ENCODE data around the gene DMXL1. TPM values are rescaled to one million over a fixed set of nuclear protein-coding genes. Genes with fewer than 3 reads are reported as not detected.
A peak's percentile ranks its signal among the peaks of the same experiment; 100 is the strongest.

The DMXL1 gene, protein sequence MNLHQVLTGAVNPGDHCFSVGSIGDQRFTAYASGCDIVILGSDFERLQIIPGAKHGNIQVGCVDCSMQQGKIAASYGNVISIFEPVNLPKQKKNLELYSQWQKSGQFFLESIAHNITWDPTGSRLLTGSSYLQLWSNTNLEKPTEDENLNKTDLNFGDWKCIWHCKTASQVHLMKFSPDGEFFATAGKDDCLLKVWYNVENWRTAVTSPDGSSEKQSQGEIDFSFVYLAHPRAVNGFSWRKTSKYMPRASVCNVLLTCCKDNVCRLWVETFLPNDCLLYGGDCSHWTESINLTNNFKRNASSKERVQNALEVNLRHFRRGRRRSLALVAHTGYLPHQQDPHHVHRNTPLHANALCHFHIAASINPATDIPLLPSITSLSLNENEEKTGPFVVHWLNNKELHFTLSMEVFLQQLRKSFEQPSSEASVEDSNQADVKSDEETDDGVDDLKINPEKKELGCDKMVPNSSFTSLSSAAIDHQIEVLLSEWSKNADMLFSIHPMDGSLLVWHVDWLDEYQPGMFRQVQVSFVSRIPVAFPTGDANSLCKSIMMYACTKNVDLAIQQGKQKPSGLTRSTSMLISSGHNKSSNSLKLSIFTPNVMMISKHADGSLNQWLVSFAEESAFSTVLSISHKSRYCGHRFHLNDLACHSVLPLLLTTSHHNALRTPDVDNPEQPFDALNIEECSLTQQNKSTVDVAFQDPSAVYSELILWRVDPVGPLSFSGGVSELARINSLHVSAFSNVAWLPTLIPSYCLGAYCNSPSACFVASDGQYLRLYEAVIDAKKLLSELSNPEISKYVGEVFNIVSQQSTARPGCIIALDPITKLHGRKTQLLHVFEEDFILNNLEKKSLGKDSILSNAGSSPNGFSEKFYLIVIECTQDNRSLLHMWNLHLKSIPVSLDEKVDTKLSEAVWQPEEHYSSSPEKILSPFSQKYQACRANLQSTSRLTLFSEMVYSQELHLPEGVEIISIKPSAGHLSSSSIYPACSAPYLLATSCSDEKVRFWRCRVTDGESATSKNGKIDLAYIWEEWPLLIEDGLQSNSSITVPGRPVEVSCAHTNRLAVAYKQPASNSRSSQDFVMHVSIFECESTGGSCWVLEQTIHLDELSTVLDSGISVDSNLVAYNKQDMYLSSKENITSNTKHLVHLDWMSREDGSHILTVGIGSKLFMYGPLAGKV (N-terminal part only)
- total RNA-seq (2014; rRNA removed; shearing (Covaris generic)) (40.5 and 41.7 TPM in 2 replicates), polyA plus RNA-seq (2016; fragmentation: Nextera tagmentation; extraction: Ambion mirVana) (28.3 and 28.4 TPM in 2 replicates)
- long read RNA-seq, partial matches to known transcripts = 6 of 7 reads
- long read RNA-seq, other reads (novel, unspliced or antisense) = 1 of 7 reads

DNA sequence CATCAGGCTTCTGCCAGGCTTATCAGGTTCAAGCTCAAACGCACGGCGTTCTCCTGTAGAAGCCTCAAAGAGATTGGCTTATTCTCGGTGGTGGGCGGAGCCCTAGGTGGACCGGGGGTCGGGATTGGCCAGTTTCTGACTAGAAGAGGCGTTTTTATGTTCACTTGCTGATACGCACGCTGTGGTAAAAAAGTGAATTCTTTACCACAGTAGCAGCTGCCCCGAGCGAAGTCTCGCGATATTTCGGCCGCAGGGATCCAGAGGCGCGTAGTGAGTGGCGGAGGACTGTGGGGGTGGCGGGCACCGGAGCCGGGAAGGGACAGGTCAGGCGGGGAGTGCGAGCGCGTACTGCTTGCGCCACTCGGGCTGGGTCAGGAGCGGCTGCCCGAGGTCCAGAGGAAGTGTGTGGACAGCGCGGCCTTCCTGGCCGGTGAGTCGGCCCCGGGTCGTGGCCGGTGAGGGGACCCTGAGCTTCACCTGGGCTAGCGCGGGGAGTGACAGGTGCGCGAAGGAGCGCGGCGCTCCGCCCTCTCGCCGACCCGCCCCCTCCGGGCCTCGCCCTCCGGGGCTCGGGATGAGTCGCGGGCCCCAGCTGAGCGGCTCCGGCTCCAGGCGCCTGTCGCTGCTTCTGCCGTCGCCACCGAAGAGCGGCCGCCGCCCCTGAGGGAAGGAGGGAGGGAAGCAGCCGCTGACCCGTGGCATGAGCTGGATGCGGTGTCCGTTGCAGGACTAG, at the start of gene DMXL1:
Gene DMXL1 (plus strand): TSS at position 260 of the 733 bp plus-strand sequence. CDS start 483 bp downstream, outside the sequence.
- H3F3A ChIP-seq (replicated peaks; ENCODE audit: low read depth) = 0 out of 2 replicates have a peak, but pooled peaks cover 5% of the 10 kb centered on the region
- Mint-ChIP-seq H3K4me3 (peak within 1 kb of the TSS; percentile 85), H3K27ac (peak within 1 kb of the TSS; percentile 97), H3K9me3 (no peaks in the 10 kb centered on the region; the same call in 2 of the 3 replicates), H3K4me1 (peaks cover 27% of the 10 kb centered on the region), H3K27me3 (ENCODE audit: insufficient read depth, low read depth, poor library complexity) (peaks cover 6% of the 10 kb centered on the region), H3K36me3 (ENCODE audit: low read depth) (no peaks in the 10 kb centered on the region)
- no peaks in the 10 kb centered on the region for H3K36me3 ChIP-seq (ENCODE audit: insufficient read depth)
- ATAC-seq (peak; percentile 86), DNase-seq (ENCODE audit: low spot score) (peak; percentile 100)
- peak within 1 kb of the TSS; percentile 92 for H3K4me2 ChIP-seq
- H3K9me2 ChIP-seq (ENCODE audit: insufficient read depth) = no peaks in the 10 kb centered on the region
- no peaks in the 10 kb centered on the region for H4K20me1 ChIP-seq (replicated peaks; ENCODE audit: insufficient read depth)
- peaks cover 53% of the 10 kb centered on the region for H3K79me2 ChIP-seq (replicated peaks; ENCODE audit: insufficient read depth)
- peak within 1 kb of the TSS; percentile 3; the same call in 1 of the 2 replicates for H2AFZ ChIP-seq
- peaks cover 31% of the 10 kb centered on the region for H3K4me1 ChIP-seq (ENCODE audit: insufficient read depth)
- H3K4me3 ChIP-seq = peak within 1 kb of the TSS; percentile 80
- no peaks in the 10 kb centered on the region for H3K27me3 ChIP-seq (ENCODE audit: insufficient read depth)
- TF ChIP-seq CREB1 (CRISPR knock-in tag; IDR thresholded peaks at IDR 0.05; ENCODE audit: low read depth) = peak; percentile 48
- TF ChIP-seq JUNB (IDR thresholded peaks at IDR 0.05; ENCODE audit: unreplicated experiment) = no peak
- TF ChIP-seq, protein P1, sequence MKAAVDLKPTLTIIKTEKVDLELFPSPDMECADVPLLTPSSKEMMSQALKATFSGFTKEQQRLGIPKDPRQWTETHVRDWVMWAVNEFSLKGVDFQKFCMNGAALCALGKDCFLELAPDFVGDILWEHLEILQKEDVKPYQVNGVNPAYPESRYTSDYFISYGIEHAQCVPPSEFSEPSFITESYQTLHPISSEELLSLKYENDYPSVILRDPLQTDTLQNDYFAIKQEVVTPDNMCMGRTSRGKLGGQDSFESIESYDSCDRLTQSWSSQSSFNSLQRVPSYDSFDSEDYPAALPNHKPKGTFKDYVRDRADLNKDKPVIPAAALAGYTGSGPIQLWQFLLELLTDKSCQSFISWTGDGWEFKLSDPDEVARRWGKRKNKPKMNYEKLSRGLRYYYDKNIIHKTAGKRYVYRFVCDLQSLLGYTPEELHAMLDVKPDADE (IDR thresholded peaks at IDR 0.05) = peak; percentile 45; the same call in 1 of the 2 replicates
- TF ChIP-seq EZH2phosphoT487 (IDR thresholded peaks at IDR 0.05; ENCODE audit: unreplicated experiment) = no peak
- TF ChIP-seq, protein P2, sequence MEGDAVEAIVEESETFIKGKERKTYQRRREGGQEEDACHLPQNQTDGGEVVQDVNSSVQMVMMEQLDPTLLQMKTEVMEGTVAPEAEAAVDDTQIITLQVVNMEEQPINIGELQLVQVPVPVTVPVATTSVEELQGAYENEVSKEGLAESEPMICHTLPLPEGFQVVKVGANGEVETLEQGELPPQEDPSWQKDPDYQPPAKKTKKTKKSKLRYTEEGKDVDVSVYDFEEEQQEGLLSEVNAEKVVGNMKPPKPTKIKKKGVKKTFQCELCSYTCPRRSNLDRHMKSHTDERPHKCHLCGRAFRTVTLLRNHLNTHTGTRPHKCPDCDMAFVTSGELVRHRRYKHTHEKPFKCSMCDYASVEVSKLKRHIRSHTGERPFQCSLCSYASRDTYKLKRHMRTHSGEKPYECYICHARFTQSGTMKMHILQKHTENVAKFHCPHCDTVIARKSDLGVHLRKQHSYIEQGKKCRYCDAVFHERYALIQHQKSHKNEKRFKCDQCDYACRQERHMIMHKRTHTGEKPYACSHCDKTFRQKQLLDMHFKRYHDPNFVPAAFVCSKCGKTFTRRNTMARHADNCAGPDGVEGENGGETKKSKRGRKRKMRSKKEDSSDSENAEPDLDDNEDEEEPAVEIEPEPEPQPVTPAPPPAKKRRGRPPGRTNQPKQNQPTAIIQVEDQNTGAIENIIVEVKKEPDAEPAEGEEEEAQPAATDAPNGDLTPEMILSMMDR (conservative IDR thresholded peaks at IDR 0.05; ENCODE audit: low read depth in 2 of 2) = no peak
- peak; percentile 84 for TF ChIP-seq POLR2AphosphoS5 (IDR thresholded peaks at IDR 0.05; ENCODE audit: low read depth)
- no peak for TF ChIP-seq ZNF114 (CRISPR knock-in tag; IDR thresholded peaks at IDR 0.05)
- no peak for TF ChIP-seq STAT1 (IDR thresholded peaks at IDR 0.05; ENCODE audit: unreplicated experiment)
- TF ChIP-seq, protein P3, sequence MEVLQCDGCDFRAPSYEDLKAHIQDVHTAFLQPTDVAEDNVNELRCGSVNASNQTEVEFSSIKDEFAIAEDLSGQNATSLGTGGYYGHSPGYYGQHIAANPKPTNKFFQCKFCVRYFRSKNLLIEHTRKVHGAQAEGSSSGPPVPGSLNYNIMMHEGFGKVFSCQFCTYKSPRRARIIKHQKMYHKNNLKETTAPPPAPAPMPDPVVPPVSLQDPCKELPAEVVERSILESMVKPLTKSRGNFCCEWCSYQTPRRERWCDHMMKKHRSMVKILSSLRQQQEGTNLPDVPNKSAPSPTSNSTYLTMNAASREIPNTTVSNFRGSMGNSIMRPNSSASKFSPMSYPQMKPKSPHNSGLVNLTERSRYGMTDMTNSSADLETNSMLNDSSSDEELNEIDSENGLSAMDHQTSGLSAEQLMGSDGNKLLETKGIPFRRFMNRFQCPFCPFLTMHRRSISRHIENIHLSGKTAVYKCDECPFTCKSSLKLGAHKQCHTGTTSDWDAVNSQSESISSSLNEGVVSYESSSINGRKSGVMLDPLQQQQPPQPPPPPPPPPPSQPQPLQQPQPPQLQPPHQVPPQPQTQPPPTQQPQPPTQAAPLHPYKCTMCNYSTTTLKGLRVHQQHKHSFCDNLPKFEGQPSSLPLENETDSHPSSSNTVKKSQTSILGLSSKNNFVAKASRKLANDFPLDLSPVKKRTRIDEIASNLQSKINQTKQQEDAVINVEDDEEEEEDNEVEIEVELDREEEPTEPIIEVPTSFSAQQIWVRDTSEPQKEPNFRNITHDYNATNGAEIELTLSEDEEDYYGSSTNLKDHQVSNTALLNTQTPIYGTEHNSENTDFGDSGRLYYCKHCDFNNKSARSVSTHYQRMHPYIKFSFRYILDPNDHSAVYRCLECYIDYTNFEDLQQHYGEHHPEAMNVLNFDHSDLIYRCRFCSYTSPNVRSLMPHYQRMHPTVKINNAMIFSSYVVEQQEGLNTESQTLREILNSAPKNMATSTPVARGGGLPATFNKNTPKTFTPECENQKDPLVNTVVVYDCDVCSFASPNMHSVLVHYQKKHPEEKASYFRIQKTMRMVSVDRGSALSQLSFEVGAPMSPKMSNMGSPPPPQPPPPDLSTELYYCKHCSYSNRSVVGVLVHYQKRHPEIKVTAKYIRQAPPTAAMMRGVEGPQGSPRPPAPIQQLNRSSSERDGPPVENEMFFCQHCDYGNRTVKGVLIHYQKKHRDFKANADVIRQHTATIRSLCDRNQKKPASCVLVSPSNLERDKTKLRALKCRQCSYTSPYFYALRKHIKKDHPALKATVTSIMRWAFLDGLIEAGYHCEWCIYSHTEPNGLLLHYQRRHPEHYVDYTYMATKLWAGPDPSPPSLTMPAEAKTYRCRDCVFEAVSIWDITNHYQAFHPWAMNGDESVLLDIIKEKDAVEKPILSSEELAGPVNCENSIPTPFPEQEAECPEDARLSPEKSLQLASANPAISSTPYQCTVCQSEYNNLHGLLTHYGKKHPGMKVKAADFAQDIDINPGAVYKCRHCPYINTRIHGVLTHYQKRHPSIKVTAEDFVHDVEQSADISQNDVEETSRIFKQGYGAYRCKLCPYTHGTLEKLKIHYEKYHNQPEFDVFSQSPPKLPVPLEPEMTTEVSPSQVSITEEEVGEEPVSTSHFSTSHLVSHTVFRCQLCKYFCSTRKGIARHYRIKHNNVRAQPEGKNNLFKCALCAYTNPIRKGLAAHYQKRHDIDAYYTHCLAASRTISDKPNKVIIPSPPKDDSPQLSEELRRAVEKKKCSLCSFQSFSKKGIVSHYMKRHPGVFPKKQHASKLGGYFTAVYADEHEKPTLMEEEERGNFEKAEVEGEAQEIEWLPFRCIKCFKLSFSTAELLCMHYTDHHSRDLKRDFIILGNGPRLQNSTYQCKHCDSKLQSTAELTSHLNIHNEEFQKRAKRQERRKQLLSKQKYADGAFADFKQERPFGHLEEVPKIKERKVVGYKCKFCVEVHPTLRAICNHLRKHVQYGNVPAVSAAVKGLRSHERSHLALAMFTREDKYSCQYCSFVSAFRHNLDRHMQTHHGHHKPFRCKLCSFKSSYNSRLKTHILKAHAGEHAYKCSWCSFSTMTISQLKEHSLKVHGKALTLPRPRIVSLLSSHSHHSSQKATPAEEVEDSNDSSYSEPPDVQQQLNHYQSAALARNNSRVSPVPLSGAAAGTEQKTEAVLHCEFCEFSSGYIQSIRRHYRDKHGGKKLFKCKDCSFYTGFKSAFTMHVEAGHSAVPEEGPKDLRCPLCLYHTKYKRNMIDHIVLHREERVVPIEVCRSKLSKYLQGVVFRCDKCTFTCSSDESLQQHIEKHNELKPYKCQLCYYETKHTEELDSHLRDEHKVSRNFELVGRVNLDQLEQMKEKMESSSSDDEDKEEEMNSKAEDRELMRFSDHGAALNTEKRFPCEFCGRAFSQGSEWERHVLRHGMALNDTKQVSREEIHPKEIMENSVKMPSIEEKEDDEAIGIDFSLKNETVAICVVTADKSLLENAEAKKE (CRISPR knock-in tag; IDR thresholded peaks at IDR 0.05) = no peak
- H3K27ac ChIP-seq (ENCODE audit: low read depth) = peak within 1 kb of the TSS; percentile 88
